B cell (primary cell): ENCODE results near the gene CNTNAP2.

ENCODE experiments used
- EZH2 ChIP-seq: IDR thresholded peaks from 2 replicates; pipeline ENCODE4 v1.6.1; 2012; ENCODE audit warnings: borderline replicate concordance, low read depth, mild to moderate bottlenecking, moderate library complexity, low read length; ENCODE audit not compliant: insufficient read depth, poor library complexity, severe bottlenecking
- TF ChIP-seq, protein P1 (sequence below): fragments of 200-600 bp; IDR thresholded peaks from one replicate; pipeline ENCODE4 v1.8.0; 2022; ENCODE audit warnings: antibody characterized with exemption, mild to moderate bottlenecking

DNA sequence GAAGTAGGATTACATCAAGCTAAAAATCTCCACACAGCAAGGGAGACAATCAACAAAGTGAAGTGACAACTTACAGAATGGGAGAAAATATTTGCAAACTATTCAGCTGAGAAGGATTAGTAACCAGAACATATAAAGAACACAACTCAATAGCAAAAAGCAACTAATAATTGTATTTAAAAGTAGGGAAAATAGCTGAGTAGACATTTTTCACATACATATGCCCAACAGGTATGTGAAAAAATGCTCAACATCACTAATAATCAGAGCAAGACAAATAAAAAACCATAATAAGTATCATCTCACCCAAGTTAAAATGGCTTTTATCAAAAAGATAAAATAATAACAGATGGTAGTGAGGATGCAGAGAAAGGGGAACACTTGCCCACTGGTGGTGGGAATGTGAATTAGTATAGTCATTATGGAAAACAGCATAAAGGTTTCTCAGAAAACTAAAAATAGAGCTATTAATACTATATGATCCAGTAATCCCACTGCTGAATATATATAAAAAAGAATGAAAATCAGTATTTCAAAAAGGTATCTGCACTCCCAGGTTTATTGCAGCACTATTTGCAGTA, 1689.5 kb downstream of the CNTNAP2 start:
- TF ChIP-seq, protein P1, sequence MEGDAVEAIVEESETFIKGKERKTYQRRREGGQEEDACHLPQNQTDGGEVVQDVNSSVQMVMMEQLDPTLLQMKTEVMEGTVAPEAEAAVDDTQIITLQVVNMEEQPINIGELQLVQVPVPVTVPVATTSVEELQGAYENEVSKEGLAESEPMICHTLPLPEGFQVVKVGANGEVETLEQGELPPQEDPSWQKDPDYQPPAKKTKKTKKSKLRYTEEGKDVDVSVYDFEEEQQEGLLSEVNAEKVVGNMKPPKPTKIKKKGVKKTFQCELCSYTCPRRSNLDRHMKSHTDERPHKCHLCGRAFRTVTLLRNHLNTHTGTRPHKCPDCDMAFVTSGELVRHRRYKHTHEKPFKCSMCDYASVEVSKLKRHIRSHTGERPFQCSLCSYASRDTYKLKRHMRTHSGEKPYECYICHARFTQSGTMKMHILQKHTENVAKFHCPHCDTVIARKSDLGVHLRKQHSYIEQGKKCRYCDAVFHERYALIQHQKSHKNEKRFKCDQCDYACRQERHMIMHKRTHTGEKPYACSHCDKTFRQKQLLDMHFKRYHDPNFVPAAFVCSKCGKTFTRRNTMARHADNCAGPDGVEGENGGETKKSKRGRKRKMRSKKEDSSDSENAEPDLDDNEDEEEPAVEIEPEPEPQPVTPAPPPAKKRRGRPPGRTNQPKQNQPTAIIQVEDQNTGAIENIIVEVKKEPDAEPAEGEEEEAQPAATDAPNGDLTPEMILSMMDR: no peak
- TF ChIP-seq EZH2: no peak
